HG03139 (cell line): ENCODE data around the gene SLCO2B1.

ENCODE experiments used
- ATAC-seq: cut with Tn5 transposase; IDR thresholded peaks from one replicate; pipeline ENCODE4 v1.9.1; 2021; ENCODE audit not compliant: unreplicated experiment

Gene SLCO2B1

GRCh38 chr11:75246006-75246670 lies 95.2 kb downstream of the SLCO2B1 start:
- no peak for ATAC-seq

- ATAC-seq: no peak
These were observed 95.9 kb downstream of the SLCO2B1 start for GRCh38 chr11:75246671-75247350.

DNA sequence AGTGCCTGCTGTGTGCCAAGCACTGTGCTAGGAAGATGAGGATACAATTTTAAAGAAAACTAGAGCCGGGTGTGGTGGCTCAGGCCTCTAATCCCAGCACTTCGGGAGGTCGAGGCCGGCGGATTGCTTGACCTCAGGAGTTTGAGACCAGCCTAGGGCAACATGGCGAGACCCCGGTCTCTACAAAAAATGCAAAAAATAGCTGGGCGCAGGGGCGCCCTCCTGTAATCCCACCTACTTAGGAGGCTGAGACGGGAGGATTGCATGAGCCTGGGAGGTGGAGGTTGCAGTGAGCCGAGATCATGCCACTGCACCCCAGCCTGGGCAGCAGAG lies 98.0 kb downstream of the SLCO2B1 start:
- ATAC-seq: no peak

GRCh38 chr11:75249704-75250103 lies 98.8 kb downstream of the SLCO2B1 start:
- ATAC-seq: no peak

DNA sequence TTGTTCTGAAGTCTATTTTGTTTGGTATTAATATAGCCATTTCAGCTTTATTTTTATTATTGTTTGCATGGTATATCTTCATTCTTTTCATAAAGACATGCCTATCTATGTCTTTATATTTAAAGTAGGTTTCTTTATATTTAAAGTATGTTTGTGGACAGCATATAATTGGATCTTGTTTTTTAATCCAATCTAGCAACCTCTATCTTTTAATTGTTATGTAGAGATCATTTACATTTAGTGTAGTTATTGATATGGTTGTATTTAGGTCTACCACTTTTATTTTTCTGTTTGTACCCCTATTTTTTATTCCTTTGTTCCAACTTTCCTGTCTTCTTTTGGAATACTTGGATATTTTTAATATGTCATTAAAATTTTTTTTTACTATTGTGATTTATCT lies 103.4 kb downstream of the SLCO2B1 start:
- no peak for ATAC-seq
